SK-N-SH (cell line): ENCODE data around the gene C2CD3. TPM values are rescaled to one million over a fixed set of nuclear protein-coding genes. Genes with fewer than 3 reads are reported as not detected.

ENCODE experiments used
- CTCF ChIA-PET: fragments of 300-600, 350-600 bp; formaldehyde crosslinking; extraction: SDS; loops from one replicate; lab custom pipeline; 2021; lab: Yijun Ruan, JAX
- POLR2A ChIA-PET: fragments of 350-600 bp; sonication (Branson Sonifier 250); formaldehyde crosslinking; extraction: SDS; loops from one replicate; lab custom pipeline; 2020; ENCODE audit warnings: antibody characterized with exemption, inconsistent platforms; lab: Yijun Ruan, JAX
- DNase-seq: peaks from one replicate; pipeline ENCODE4 v3.0.0; 2012
- H2AFZ ChIP-seq: fragments of 200-600 bp; sonication (generic); 2 replicates; pipeline ENCODE4 v1.8.1; 2016; ENCODE audit warnings: antibody characterized with exemption, mild to moderate bottlenecking, low read depth
- H3F3A ChIP-seq: fragments of 200-600 bp; sonication (generic); replicated peaks from 2 replicates; pipeline ENCODE3; 2016; ENCODE audit warnings: antibody characterized with exemption, mild to moderate bottlenecking; ENCODE audit not compliant: insufficient read depth
- H3K27ac ChIP-seq, 2 experiments: fragments of 200-500 bp in 1 of 2; fragments of 200-600 bp in 1 of 2; sonication (Bioruptor generic) in 1 of 2; sonication (generic), shearing (Covaris generic) in 1 of 2; 2 replicates each; pipeline versions ENCODE4 v1.5.1 to v1.6.1; 2014 to 2016; ENCODE audit warnings: low read depth in 2 of 2, inconsistent platforms in 1 of 2, low read length in 1 of 2, mild to moderate bottlenecking in 1 of 2, mixed read lengths in 1 of 2
- H3K27me3 ChIP-seq: fragments of 200-600 bp; sonication (generic), shearing (Covaris generic); 2 replicates; pipeline ENCODE4 v1.6.1; 2016; ENCODE audit warnings: mixed run types; ENCODE audit not compliant: insufficient read depth
- H3K36me3 ChIP-seq, 2 experiments: fragments of 200-500 bp in 1 of 2; fragments of 200-600 bp in 1 of 2; sonication (Bioruptor generic) in 1 of 2; sonication (generic) in 1 of 2; replicated peaks in 1 of 2; 2 replicates each; pipeline versions ENCODE3 to v1.5.1; 2014 to 2016; ENCODE audit warnings: low read length in 1 of 2, mild to moderate bottlenecking in 1 of 2; ENCODE audit not compliant: insufficient read depth in 2 of 2, control insufficient read depth in 1 of 2
- H3K4me1 ChIP-seq, 2 experiments: fragments of 200-500 bp in 1 of 2; fragments of 200-600 bp in 1 of 2; sonication (Bioruptor generic) in 1 of 2; sonication (generic), shearing (Covaris generic) in 1 of 2; 2 replicates each; pipeline versions ENCODE4 v1.5.1 to v1.6.1; 2014 to 2016; ENCODE audit warnings: low read depth in 1 of 2, low read length in 1 of 2, mixed run types in 1 of 2; ENCODE audit not compliant: insufficient read depth in 2 of 2, control insufficient read depth in 1 of 2
- H3K4me2 ChIP-seq: fragments of 200-600 bp; sonication (generic), shearing (Covaris generic); 2 replicates; pipeline ENCODE4 v1.6.1; 2017; ENCODE audit warnings: mixed run types
- H3K4me3 ChIP-seq, 2 experiments: fragments of 200-500 bp in 1 of 2; fragments of 200-600 bp in 1 of 2; sonication (Bioruptor generic) in 1 of 2; sonication (generic), shearing (Covaris generic) in 1 of 2; 2 replicates each; pipeline versions ENCODE4 v1.5.1 to v1.8.1; 2014 to 2016; ENCODE audit warnings: low read depth in 2 of 2, inconsistent platforms in 1 of 2, low read length in 1 of 2, mild to moderate bottlenecking in 1 of 2, mixed read lengths in 1 of 2, moderate library complexity in 1 of 2
- H3K79me2 ChIP-seq: fragments of 200-600 bp; sonication (generic); 2 replicates; pipeline ENCODE4 v1.8.1; 2017; ENCODE audit warnings: mild to moderate bottlenecking; ENCODE audit not compliant: insufficient read depth
- H3K9ac ChIP-seq: fragments of 200-600 bp; sonication (generic); 2 replicates; pipeline ENCODE4 v1.6.1; 2017; ENCODE audit warnings: mixed run types
- H3K9me2 ChIP-seq: fragments of 200-600 bp; sonication (generic); 2 replicates; pipeline ENCODE4 v1.6.1; 2017; ENCODE audit warnings: mixed run types
- H3K9me3 ChIP-seq: fragments of 200-600 bp; sonication (generic); 2 replicates; pipeline ENCODE4 v1.6.1; 2017; ENCODE audit warnings: mixed run types, mild to moderate bottlenecking, moderate library complexity
- H4K20me1 ChIP-seq: fragments of 200-600 bp; sonication (generic); 2 replicates; pipeline ENCODE4 v1.6.1; 2017; ENCODE audit warnings: mild to moderate bottlenecking, mixed run types; ENCODE audit not compliant: insufficient read depth
- FOSL2 ChIP-seq: IDR thresholded peaks from 2 replicates; pipeline ENCODE4 v1.4.0; 2012; ENCODE audit warnings: low read depth, mild to moderate bottlenecking, moderate library complexity, borderline replicate concordance
- FOXJ3 ChIP-seq: sonication (generic); formaldehyde crosslinking; IDR thresholded peaks from 2 replicates; pipeline ENCODE4 v1.5.1; 2020; ENCODE audit warnings: mild to moderate bottlenecking, missing genetic modification reagents
- FOXM1 ChIP-seq: IDR thresholded peaks from 2 replicates; pipeline ENCODE4 v1.4.0; 2012; ENCODE audit warnings: low read depth, mild to moderate bottlenecking
- GABPA ChIP-seq: IDR thresholded peaks from 2 replicates; pipeline ENCODE4 v1.4.0; 2012; ENCODE audit warnings: low read depth, mild to moderate bottlenecking
- GATA2 ChIP-seq: sonication (generic); formaldehyde crosslinking; IDR thresholded peaks from 2 replicates; pipeline ENCODE4 v1.5.0; 2020; ENCODE audit warnings: mild to moderate bottlenecking, missing genetic modification reagents
- JUND ChIP-seq: IDR thresholded peaks from 2 replicates; pipeline ENCODE4 v1.4.0; 2012
- MAX ChIP-seq: IDR thresholded peaks from 2 replicates; pipeline ENCODE4 v1.4.0; 2012; ENCODE audit warnings: low read depth
- MEF2A ChIP-seq: IDR thresholded peaks from 2 replicates; pipeline ENCODE4 v1.4.0; 2012; ENCODE audit warnings: low read depth, borderline replicate concordance
- RCOR1 ChIP-seq: fragments of 150-350 bp; IDR thresholded peaks from 2 replicates; pipeline ENCODE4 v1.6.1; 2017; ENCODE audit warnings: antibody characterized with exemption, low read length
- RFX5 ChIP-seq: IDR thresholded peaks from 2 replicates; pipeline ENCODE4 v1.6.1; 2012; ENCODE audit warnings: mild to moderate bottlenecking, improper control_type of control experiment, low read length
- SMC3 ChIP-seq: IDR thresholded peaks from 2 replicates; pipeline ENCODE4 v1.6.1; 2012; ENCODE audit warnings: low read depth, low read length, improper control_type of control experiment
- TAF1 ChIP-seq: IDR thresholded peaks from 2 replicates; pipeline ENCODE4 v1.6.1; 2012; ENCODE audit warnings: low read depth, mild to moderate bottlenecking, low read length, moderate library complexity, borderline replicate concordance
- TEAD4 ChIP-seq: IDR thresholded peaks from 2 replicates; pipeline ENCODE4 v1.4.0; 2012; ENCODE audit warnings: mild to moderate bottlenecking, borderline replicate concordance; ENCODE audit not compliant: insufficient read depth
- WGBS: methylation state at CpG from one replicate; pipeline ENCODE4 v1.1.6; 2017; ENCODE audit warnings: low lambda C conversion rate; 5-methylcytosine and 5-hydroxymethylcytosine counted together
- polyA plus RNA-seq, 3 experiments: library from polyadenylated mRNA; depleted of rRNA; stranded (reverse); fragments of >200 nt; gene quantifications; 2 replicates each; pipeline ENCODE4 v1.2.3, GENCODE V29; 2012
- TF ChIP-seq, protein P1 (sequence below): IDR thresholded peaks from 2 replicates; pipeline ENCODE4 v1.6.1; 2012; ENCODE audit warnings: mild to moderate bottlenecking, low read depth, low read length, moderate library complexity
- TF ChIP-seq, protein P2 (sequence below): fragments of 150-350 bp; IDR thresholded peaks from 2 replicates; pipeline ENCODE4 v1.6.1; 2017; ENCODE audit warnings: antibody characterized with exemption, low read length, low read depth, borderline replicate concordance
- TF ChIP-seq, protein P3 (sequence below): IDR thresholded peaks from 2 replicates; pipeline ENCODE4 v1.4.0; 2012; ENCODE audit warnings: low read depth, borderline replicate concordance

C2CD3 gene
- polyA plus RNA-seq, 1 of the 3 experiments (the other 2 are of a cell fraction): 7.0 TPM

DNA sequence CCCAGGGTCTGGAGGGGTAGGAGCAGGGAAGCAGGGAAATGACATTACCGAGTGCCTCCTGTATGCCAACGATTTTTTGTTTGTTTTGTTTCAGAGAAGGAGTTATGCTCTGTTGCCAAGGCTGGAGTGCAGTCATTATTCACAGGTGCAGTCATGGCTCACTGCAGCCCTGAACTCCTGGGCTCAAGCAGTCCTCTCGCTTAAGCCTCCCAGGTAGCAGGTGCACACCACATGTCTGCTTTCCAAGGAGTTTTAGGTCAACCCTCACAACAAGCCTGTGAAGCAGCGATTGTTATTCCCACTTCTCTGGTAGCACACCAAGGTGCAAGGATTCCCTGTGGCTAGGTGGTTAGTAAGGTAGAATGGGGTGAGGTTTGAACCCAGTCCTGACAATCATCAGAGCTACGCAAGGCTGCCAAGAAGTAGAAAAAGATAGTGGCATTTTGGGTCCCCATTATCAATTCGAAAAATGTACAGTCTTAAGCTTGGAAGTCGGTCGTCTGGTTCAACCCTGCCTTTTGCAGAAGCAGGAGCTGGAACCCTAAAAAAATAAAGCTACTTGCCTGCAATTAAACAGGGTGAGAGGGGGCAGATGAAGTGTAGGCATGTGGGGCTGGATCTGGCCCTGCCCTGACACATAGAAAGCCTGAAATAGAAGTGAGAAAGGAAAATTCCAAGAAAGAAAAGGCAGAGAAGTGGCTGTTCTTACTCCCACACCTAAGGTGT is 171.1 kb downstream of the C2CD3 start (continued):
- TF ChIP-seq, protein P1, sequence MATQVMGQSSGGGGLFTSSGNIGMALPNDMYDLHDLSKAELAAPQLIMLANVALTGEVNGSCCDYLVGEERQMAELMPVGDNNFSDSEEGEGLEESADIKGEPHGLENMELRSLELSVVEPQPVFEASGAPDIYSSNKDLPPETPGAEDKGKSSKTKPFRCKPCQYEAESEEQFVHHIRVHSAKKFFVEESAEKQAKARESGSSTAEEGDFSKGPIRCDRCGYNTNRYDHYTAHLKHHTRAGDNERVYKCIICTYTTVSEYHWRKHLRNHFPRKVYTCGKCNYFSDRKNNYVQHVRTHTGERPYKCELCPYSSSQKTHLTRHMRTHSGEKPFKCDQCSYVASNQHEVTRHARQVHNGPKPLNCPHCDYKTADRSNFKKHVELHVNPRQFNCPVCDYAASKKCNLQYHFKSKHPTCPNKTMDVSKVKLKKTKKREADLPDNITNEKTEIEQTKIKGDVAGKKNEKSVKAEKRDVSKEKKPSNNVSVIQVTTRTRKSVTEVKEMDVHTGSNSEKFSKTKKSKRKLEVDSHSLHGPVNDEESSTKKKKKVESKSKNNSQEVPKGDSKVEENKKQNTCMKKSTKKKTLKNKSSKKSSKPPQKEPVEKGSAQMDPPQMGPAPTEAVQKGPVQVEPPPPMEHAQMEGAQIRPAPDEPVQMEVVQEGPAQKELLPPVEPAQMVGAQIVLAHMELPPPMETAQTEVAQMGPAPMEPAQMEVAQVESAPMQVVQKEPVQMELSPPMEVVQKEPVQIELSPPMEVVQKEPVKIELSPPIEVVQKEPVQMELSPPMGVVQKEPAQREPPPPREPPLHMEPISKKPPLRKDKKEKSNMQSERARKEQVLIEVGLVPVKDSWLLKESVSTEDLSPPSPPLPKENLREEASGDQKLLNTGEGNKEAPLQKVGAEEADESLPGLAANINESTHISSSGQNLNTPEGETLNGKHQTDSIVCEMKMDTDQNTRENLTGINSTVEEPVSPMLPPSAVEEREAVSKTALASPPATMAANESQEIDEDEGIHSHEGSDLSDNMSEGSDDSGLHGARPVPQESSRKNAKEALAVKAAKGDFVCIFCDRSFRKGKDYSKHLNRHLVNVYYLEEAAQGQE: no peak
- TF ChIP-seq FOXM1 (no peak), TEAD4 (no peak), FOXJ3 (CRISPR knock-in tag) (no peak), RFX5 (no peak)
- TF ChIP-seq, all 33 proteins: peak for 0

DNA sequence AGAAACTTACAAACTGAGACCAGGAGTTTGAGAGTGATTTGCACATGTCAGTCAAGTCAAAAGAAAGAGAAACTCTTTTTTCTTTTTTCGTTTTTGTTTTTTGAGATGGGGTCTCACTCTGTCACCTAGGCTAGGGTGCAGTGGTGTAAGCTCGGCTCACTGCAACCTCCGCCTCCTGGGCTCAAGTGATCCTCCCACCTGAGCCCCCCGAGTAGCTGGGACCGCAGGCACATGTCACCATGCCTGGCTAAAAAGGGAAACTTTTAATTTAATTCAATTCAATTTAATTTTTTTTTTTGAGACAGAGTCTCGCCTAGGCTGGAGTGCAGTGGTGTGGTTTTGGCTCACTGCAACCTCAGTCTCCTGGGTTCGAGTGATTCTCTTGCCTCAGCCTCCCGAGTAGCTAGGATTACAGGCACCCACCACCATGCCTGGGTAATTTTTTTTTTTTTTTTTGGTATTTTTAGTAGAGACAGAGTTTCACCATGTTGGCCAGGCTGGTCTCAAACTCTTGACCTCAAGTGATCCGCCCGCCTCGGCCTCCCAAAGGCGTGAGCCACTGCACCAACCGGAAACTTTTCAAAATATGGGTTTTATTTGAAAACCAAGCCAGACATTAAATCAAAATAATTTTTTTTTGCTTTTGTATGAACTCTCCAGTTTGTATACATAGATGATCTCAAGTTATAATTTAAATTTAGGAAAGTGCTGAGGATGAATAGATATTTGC is 171.8 kb downstream of the C2CD3 start:
- Histone ChIP-seq H4K20me1 (no peaks in the 10 kb centered on the region), H3K4me1 (no peaks in the 10 kb centered on the region), H3K36me3 (peaks cover 0 to 12% of the 10 kb centered on the region in 2 experiments), H3K9me2 (no peaks in the 10 kb centered on the region), H3K9me3 (no peaks in the 10 kb centered on the region), H3K4me2 (no peak overlapping the region), H3F3A (peaks cover 4% of the 10 kb centered on the region), H2AFZ (no peak overlapping the region), H3K27me3 (no peaks in the 10 kb centered on the region), H3K27ac (no peak overlapping the region), H3K79me2 (no peaks in the 10 kb centered on the region), H3K9ac (no peak overlapping the region), H3K4me3 (no peak overlapping the region)
- WGBS: 91% methylated on average over 13 of the region's 13 CpGs
- ChIA-PET POLR2A (no interaction called here), CTCF (no interaction called here)
- TF ChIP-seq MEF2A (no peak), TEAD4 (no peak), GATA2 (CRISPR knock-in tag) (no peak), JUND (no peak)
- no peak for DNase-seq

DNA sequence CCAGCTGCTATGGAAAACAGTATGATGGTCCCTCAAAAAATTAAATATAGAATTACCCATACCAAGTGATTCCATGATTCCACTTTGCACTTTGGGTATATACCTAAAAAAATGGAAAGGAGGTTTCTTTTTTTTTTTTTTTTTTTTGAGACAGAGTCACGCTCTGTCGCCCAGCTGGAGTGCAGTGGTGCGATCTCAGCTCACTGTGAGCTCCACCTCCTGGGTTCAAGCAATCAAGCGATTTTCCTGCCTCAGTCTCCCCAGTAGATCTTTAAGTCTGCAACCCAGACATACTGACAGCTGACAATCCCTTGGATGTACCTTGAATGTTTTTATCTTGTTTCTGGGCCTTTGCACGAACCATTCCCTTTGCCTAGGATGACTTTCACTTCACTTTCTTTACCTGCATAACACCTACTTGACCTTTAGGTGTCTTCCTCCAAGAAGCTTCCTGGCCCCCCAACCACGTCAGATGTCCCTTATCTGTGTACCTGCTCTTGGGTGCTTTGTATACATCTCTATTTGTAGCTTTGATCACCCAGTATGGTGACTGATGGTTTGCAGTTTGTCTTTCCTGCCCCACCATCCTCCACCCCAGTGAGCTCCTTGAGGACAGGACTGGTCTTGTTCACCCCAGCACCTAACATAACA is 173.6 kb downstream of the C2CD3 start:
- CTCF ChIA-PET: interaction anchor here (1.1 kb wide), 2 partner anchors 9 to 33 kb away, joined by 3 to 4 read pairs; no protein-coding TSS in a partner anchor
- TF ChIP-seq TAF1 (no peak), MAX (no peak), FOSL2 (no peak), GATA2 (CRISPR knock-in tag) (no peak), JUND (no peak), TEAD4 (no peak), RCOR1 (no peak), RFX5 (no peak), GABPA (no peak), SMC3 (no peak), FOXM1 (no peak), FOXJ3 (CRISPR knock-in tag) (no peak)
- TF ChIP-seq, protein P2, sequence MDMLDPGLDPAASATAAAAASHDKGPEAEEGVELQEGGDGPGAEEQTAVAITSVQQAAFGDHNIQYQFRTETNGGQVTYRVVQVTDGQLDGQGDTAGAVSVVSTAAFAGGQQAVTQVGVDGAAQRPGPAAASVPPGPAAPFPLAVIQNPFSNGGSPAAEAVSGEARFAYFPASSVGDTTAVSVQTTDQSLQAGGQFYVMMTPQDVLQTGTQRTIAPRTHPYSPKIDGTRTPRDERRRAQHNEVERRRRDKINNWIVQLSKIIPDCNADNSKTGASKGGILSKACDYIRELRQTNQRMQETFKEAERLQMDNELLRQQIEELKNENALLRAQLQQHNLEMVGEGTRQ: no peak
- TF ChIP-seq, protein P3, sequence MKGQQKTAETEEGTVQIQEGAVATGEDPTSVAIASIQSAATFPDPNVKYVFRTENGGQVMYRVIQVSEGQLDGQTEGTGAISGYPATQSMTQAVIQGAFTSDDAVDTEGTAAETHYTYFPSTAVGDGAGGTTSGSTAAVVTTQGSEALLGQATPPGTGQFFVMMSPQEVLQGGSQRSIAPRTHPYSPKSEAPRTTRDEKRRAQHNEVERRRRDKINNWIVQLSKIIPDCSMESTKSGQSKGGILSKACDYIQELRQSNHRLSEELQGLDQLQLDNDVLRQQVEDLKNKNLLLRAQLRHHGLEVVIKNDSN: no peak

More for the DNA sequence above, 173.6 kb downstream of the C2CD3 start:
- Histone ChIP-seq H3K4me2 (no peak overlapping the region), H3K4me1 (no peaks in the 10 kb centered on the region), H3F3A (peaks cover 4% of the 10 kb centered on the region), H3K79me2 (no peaks in the 10 kb centered on the region), H2AFZ (no peak overlapping the region), H3K9ac (no peak overlapping the region), H3K4me3 (no peak overlapping the region), H3K9me3 (no peaks in the 10 kb centered on the region), H3K36me3 (peaks cover 0 to 2% of the 10 kb centered on the region in 2 experiments), H4K20me1 (no peaks in the 10 kb centered on the region), H3K27me3 (no peaks in the 10 kb centered on the region), H3K9me2 (no peaks in the 10 kb centered on the region), H3K27ac (no peak overlapping the region)
- WGBS: 76% methylated on average over 6 of the region's 6 CpGs
- no peak for DNase-seq
- POLR2A ChIA-PET: interaction anchor here (0.7 kb wide), 1 partner anchor 84 kb away, joined by 3 read pairs; no protein-coding TSS in a partner anchor
